Right lobe of liver (tissue), 4 donors: ENCODE measurements around the gene SYTL1.

Source experiments
- POLR2A ChIP-seq: fragments of 450-650 bp; IDR thresholded peaks from one replicate; pipeline ENCODE4 v1.6.1; 2017; ENCODE audit warnings: antibody characterized with exemption, mild to moderate bottlenecking
- TF ChIP-seq, protein P1 (sequence below), 4 donors: fragments of 200-600 bp in 3 of 4; fragments of 450-650 bp in 1 of 4; IDR thresholded peaks; one replicate each; pipeline versions ENCODE4 v1.5.1 to v1.8.0; 2016 to 2022; ENCODE audit warnings: antibody characterized with exemption in 4 of 4, mild to moderate bottlenecking in 2 of 4
- donor health status: DM: no; HTN: no; CAD: no.
- donor health status: DM: no; HTN: no; CAD: no.
- donor health status: DM: no; HTN: yes; CAD: no.

DNA sequence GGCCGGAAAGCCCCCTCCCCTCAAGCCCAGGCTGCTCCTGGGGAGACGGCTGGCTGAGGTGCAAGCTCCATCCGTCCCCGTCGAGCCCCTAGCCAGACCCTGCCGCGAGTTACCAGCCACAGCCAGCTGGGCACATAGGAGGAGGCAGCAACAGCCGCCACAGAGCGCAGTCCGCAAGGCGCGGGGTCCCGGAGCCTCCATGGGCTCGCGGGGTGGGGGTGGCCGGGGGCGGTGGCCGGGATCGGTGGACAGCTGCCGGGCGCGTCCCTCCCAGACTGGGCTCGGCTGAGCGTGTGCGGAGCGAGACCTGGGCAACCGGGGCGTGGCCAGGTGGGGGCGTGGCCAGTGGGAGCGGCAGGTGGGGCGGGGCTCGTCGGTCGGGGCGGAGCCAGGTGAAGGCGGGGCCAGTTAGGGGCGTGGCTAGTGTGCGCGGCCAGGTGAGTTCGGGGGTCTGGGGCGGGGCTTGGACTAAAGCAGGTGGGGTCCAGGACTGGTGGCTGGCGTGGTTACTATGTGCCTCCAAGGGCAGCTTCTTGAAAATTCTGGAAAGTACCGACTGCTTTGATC, 41.3 kb downstream of the SYTL1 start, which contains the start of gene CD164L2:
- TF ChIP-seq, protein P1, sequence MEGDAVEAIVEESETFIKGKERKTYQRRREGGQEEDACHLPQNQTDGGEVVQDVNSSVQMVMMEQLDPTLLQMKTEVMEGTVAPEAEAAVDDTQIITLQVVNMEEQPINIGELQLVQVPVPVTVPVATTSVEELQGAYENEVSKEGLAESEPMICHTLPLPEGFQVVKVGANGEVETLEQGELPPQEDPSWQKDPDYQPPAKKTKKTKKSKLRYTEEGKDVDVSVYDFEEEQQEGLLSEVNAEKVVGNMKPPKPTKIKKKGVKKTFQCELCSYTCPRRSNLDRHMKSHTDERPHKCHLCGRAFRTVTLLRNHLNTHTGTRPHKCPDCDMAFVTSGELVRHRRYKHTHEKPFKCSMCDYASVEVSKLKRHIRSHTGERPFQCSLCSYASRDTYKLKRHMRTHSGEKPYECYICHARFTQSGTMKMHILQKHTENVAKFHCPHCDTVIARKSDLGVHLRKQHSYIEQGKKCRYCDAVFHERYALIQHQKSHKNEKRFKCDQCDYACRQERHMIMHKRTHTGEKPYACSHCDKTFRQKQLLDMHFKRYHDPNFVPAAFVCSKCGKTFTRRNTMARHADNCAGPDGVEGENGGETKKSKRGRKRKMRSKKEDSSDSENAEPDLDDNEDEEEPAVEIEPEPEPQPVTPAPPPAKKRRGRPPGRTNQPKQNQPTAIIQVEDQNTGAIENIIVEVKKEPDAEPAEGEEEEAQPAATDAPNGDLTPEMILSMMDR (IDR thresholded peaks at IDR 0.05): no peak
- TF ChIP-seq POLR2A: no peak
